Activated CD4-positive, alpha-beta T cell treated with anti-CD3 and anti-CD28 coated beads for 24 hours (primary cell): ENCODE data around the gene NECTIN4.
A peak's percentile ranks its signal among the peaks of the same experiment; 100 is the strongest.
"Not testable (repeated sequence)": the region's sequence is repeated elsewhere in the genome, so short reads cannot be mapped to it uniquely, and the experiment has no call there.

Source experiments
- DNase-seq, 2 donors: peaks; one replicate each; pipeline ENCODE4 v3.0.0-alpha.2; 2020; ENCODE audit warnings: low read depth in 2 of 2

The NECTIN4 gene

GRCh38 chr1:161082483-161082882, 6.9 kb downstream of the NECTIN4 start:
- DNase-seq = no peak

- no peak for DNase-seq
Measured at GRCh38 chr1:161081519-161081918, 7.8 kb downstream of the NECTIN4 start.

DNA sequence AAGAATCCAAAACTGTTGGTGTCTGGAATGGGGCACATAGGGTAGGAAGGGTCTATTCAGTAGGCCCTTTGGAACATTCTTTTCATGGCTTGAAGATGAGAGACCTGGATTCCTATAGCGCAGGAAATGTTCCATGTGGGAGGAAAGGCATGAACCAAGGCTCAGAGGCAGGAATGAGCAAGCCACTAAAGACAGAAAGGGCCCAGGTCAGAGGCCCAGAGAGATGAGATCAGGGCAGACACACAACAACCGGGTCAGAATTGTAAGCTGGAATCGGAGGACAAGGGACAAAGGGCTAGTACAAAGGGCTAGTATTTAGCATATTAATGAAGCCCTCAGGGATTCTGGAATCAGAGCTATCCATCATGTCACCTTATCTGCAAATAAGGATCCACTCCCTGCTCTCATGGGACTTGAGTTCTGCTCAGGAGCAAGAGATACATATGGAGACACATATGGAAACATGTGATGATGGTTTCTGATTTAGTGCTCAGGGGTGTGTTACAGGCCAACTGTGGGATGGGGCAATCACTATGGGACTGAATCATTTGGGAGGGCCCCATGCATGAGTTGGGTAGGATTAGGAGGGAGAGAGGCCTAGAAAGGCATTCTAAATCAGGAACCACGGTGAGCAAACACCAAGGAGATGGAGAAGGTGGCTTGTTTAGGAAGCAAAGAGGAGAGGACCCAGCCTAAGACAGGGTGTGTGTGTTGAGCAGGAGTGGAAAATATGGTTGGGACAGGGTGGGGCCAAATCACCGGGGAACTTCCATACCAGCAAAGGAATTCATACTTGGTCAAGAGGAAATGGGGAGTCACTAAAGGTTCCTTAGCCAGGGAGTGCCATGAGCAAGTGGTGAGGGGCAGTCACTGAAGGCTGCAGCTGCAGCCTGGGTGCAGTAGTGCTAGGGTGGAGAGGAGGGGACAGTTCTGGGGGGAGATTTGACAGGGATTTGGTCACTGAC, 8.6 kb downstream of the NECTIN4 start:
- DNase-seq = no peak

DNA sequence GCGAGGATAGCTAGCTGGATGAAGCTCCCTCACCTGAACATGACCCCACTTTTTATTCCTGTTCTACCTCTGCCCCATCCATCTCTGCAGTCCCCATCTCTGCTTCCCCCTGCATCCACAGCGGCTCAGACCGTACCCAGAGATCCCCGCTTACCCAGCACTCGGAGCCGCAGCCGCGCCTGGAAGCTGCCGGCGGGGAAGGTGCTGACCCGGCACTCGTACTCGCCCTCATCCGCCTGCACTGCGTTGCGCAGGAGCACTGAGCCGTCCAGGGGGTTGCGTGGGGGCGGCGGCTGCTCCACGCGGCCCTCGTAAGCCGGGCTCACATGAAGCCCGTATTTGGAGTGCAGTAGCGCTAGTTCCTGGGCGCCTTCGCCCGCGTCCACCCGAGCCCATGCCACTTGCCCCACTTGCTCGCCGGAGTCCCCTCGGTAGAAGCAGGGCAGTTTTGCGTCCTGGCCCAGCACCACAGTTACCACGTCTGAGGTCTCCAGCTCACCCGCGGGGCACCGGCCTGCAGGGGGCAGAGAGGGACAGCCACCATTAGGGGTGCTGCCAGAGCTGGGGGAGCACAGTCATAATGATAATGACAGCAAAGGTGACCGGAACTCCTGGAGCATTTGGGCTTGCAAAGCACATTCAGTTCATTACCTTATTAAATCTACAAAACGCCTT, 9.8 kb downstream of the NECTIN4 start:
- no peak for DNase-seq

DNA sequence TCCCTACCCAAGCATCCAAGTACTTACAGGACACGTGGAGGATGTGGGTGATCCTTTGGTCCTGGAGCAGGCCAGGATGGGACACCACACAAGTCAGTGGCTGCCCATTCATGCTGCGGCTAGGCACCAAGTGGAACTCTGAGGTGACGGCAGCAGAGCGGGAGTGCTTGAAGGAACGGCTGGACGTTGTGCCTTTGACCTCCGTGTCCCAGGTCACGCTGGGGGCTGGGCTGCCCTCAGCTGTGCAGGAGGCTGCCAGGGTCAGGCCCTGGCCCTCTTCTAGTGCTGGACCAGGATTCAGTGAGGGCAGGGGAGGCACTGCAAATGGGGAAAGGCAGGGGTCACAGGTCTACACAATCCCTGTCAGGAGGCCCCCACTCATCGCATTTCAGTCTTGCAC, 11.9 kb downstream of the NECTIN4 start:
- DNase-seq = no peak

DNA sequence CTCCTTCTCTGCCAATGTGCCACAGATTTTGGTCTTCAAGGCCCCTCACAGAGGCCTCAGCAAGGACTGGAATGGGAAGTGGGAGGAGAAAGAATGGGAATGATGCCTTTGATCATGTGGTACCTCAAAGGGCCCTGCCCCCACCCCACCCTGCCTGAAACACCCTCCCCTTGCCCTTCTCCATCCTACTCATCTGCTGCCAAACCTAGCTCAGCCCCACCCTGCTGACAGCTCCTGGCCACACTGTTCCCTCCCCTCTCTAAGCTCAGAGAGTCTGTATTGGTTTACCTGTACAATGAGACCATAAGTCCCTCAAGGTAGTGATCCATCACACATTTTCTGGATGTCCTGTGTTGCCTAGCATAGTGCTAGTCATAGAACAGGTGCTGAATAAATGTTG, 12.9 kb downstream of the NECTIN4 start:
- DNase-seq = no peak

DNA sequence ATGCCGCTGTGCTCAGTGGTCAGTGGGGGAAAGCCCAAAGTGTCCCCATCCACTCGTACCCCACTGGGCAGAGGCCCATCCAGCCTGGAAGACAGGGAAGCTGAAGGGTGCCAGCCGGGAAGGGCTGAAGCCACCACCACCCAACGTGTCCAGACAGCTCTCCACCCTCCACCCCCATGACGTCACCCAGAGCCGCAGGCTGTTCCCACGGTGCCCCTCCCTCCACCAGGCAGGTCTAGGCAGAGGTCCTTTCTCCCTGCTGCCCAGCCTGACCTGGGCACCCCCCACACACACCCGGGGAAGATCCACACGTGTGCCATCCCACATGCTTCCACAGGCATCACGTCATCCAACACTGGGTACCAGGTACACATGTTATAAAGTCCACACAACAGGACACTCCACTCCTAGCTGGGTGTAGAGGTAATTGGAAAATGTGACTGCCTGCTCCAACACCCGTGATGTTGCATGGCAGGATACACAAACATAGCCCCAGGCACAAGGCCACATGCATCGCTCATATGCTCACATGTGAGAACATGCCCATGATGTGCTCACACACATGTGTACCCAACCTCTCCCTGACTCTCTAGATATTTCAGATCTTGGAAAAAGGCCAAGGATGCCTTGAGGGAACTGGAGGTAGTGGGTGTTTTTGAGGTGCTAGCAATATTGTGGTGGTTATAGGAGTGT, 14.5 kb downstream of the NECTIN4 start:
- DNase-seq = no peak

DNA sequence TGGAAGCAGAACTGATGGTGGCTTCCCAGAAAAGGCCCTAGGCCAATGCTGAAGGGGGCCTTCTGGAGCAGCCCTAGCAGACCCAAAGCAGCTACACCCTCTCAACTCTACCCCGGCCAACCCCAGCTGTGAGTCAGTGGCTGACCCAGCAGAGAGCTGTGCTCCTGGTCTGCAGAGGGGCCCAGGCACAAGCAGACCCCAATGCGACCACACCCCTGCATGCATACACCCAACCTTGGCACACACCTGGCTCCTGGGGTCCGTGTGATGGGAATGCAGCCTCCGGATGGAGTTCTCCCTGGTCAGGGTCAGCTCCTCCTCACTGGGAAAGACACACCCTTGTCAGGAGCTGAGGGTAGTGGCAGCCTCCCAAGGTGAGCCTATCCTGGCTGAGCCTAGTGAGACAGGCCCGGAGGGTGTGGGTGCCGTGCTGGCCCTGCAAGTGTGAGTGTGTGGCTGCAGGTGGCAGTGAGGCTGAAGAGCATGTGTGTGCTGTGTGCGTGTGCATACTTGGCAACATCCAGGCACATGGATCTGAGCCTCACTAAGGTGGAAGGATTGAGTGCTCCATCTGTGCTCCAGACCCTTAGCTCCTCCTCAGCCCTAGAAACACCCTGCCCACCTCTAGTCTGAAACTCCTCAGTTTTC, 15.8 kb downstream of the NECTIN4 start:
- DNase-seq = no peak

DNA sequence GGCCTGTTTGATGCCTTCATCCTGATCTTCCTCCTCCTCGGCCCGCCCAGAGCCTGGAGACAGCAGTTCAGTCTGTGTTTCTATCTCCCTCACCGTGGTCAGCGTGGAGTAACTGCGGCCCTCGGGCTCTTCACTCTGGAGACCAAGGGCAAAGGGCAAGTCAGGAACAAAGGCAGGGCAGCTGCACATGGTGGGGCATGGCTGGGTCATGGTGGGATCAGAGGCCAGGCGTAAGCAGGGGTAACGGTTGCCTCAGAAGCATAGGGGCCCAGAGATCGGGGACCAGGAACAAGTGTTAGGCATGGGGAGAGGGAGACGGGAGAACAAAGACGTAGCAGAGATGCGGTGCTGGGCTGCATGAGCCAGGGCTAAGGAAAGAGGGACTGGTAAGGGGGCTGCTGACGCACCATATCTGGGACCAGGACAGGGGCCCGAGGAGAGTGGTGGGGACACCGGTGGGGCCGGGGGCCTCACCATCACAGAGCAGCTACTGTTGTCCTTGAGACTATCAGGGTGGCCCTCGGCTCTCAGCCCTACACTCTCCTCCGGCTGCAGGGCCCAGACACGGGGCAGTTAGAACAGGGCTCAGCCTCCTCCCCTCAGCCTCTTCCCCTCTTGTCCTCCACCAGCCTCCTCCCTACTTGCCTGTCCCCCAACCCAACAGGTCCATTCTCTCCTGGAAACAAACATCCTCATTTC, 16.5 kb downstream of the NECTIN4 start:
- DNase-seq = no peak

DNA sequence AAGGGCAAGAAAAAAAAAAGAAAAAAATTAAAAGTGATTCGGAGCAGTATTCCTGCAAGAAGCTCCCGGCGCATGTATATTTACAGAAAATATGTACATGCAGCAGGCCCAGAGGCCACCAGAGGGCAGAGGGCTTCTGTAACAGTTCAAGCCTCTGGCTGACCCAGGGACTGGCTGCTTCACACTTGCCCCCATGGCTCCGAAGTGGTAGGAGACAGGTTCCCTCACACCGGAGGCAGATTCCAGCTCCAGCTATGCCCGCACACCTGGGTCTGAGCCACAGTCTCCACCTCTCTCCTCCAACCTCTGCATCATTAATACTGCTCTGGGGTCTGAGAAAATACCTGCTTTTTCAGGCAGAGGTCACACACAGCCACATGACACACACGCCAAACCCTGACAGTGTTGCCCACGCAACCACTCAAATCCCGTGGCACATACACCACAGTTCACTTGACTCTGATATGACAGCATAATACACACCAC, 17.4 kb downstream of the NECTIN4 start:
- DNase-seq = no peak

DNA sequence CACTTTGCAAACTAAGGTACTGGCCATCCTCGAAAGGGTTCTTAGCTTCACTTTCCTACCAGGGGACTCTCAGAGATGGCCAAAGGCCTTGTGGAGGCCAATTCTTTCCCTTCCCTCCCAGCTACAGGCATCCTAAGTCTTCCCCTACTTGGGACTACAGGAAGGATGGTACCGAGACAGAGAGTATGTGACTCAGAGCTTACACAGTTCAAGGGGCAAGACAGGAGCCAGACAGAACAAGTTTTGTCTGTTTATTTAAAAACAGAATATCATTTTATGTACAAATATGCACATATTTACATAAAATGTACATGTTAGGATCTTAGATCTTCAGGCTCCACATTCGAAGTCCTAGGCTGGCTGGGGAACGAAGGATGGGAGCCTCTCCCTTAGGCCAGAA, 18.6 kb downstream of the NECTIN4 start:
- no peak for DNase-seq

DNA sequence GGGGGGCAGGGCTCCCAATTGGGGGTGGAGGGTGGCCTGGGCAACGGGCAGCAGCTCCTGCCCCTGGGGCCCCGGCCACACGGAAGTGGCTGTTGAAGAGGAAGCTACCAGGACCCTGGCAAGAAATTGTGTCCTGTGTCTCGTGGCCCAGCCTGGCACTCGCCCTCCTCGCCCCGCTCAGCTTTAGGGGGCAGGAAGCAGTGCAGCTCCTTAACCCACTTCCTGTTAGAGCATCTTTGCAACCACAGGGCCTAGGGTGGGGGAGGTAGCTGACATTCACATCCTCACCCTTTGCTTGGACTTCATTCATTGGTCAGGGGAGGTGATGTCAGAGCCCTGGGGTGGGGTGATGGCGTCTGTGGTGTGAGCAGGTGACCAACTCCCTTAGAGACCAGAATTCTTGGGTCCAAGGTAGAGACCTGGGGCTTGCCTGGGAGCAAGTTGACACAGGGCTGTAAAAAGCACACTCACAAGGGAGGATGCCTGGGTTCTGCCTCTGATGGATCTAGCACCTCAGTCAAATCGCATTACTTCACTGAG, 19.6 kb downstream of the NECTIN4 start, which contains the start of gene ARHGAP30:
ARHGAP30 (minus strand) TSS at position 161 of the 540 bp plus-strand sequence. CDS start 267 bp downstream, outside the sequence.
- DNase-seq = peak; percentile 61 to 69

- DNase-seq = no peak
Measured at GRCh38 chr1:161069241-161069640, 20.1 kb downstream of the NECTIN4 start.

GRCh38 chr1:161068306-161069234, 20.8 kb downstream of the NECTIN4 start:
- DNase-seq = peak; percentile 64 to 67

DNA sequence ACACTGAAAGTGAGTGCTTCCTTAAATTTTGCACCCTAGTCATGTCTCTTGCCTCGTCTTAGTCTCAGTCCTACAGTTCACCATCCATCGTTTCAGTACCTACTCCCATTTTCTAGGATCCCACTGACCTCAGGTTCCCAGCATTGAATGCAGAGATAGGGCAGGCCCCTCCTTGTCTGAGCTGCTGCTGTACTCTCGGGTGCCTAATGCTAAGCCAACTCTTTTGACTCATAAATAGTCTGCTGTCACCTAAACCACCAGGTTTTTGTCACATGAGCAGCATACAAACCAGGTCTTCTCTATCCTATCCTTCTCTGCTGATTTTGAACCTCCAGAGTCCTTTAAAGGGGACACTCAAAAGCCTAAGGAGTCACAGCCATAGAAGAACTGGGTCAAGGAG, 22.7 kb downstream of the NECTIN4 start:
- no peak for DNase-seq

- not testable (repeated sequence) for DNase-seq
Measured at GRCh38 chr1:161065681-161066080, 23.7 kb downstream of the NECTIN4 start.

DNA sequence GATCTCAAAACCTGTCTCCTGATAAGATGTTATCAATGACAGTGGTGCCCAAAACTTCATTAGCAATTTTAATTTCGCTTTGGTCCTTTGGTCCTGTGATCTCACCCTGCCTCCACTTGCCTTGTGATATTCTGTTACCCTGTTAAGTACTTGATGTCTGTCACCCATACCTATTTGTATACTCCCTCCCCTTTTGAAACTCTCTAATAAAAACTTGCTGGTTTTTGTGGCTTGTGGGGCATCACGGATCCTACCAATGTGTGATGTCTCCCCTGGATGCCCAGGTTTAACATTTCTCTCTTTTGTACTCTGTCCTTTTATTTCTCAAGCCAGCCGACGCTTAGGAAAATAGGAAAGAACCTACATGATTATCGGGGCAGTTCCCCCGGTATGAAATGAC, 25.4 kb downstream of the NECTIN4 start:
- DNase-seq = not testable (repeated sequence)

- DNase-seq = no peak
Measured at GRCh38 chr1:161061419-161061818, 27.9 kb downstream of the NECTIN4 start.

DNA sequence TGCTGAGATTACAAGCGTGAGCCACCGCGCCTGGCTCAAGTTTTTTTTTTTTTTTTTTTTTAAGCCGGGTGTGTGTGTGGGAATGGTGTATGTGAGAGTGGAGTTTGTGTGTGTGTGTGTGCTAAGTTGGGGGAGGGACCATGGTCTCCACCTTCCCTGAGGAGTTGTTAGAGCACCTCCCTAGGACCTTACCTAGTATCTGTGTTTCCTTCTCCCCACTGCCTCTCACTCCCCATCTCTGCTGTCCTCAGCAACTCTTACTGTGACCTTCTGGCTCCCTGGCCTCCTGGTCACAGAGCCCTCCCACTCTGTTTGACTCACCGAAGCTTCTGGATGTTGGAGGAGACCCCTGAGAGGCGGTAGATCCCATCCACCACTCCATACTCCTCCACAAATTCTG, 30.1 kb downstream of the NECTIN4 start:
- no peak for DNase-seq

- no peak for DNase-seq
Measured at GRCh38 chr1:161054805-161055204, 34.6 kb downstream of the NECTIN4 start.
